BJ (cell line): ENCODE data around the gene MOK. TPM values are rescaled to one million over a fixed set of nuclear protein-coding genes. Genes with fewer than 3 reads are reported as not detected.

Source experiments
- CTCF ChIA-PET: fragments of 350-600 bp; formaldehyde crosslinking; extraction: SDS; loops from one replicate; lab custom pipeline; 2021; ENCODE audit warnings: antibody characterized with exemption, inconsistent platforms; lab: Yijun Ruan, JAX
- POLR2A ChIA-PET: fragments of 300-600 bp; sonication (Branson Sonifier 250); formaldehyde crosslinking; extraction: SDS; loops from one replicate; lab custom pipeline; 2021; ENCODE audit warnings: antibody characterized with exemption; lab: Charles Lee
- DNase-seq: peaks from one replicate; pipeline ENCODE4 v3.0.0-alpha.2; 2011; ENCODE audit warnings: low read depth
- H3K27me3 ChIP-seq: 2 replicates; pipeline ENCODE4 v1.6.0; 2011; ENCODE audit warnings: low read length; ENCODE audit not compliant: control insufficient read depth, insufficient read depth
- H3K36me3 ChIP-seq: 2 replicates; pipeline ENCODE4 v1.5.1; 2011; ENCODE audit warnings: low read length; ENCODE audit not compliant: control insufficient read depth, insufficient read depth
- H3K4me3 ChIP-seq: 2 replicates; pipeline ENCODE4 v1.5.1; 2011; ENCODE audit warnings: low read depth, mild to moderate bottlenecking, control low read depth, low read length
- CTCF ChIP-seq: IDR thresholded peaks from 2 replicates; pipeline ENCODE4 v1.5.1; 2011; ENCODE audit warnings: low read depth, mild to moderate bottlenecking, control low read depth, inconsistent platforms, low read length, moderate library complexity; ENCODE audit not compliant: insufficient read depth
- polyA plus RNA-seq: library from polyadenylated mRNA; depleted of rRNA; stranded (reverse); fragments of >200 nt; gene quantifications from 2 replicates; pipeline ENCODE4 v1.2.3, GENCODE V29; 2011

The MOK gene
- polyA plus RNA-seq, 1 experiment, result 26.0 TPM

GRCh38 chr14:102220031-102220430 is 84.9 kb downstream of the MOK start:
- POLR2A ChIA-PET, result no interaction called here
- TF ChIP-seq CTCF, result no peak
- CTCF ChIA-PET, result no interaction called here
- H3K36me3 ChIP-seq, result peaks cover 9% of the 10 kb centered on the region
- no peak for DNase-seq
- H3K27me3 ChIP-seq, result no peaks in the 10 kb centered on the region
- no peak overlapping the region for H3K4me3 ChIP-seq

GRCh38 chr14:102219316-102219715 is 85.6 kb downstream of the MOK start:
- no peak for TF ChIP-seq CTCF
- POLR2A ChIA-PET, result no interaction called here
- H3K36me3 ChIP-seq, result peaks cover 9% of the 10 kb centered on the region
- CTCF ChIA-PET, result no interaction called here
- no peaks in the 10 kb centered on the region for H3K27me3 ChIP-seq
- no peak for DNase-seq
- H3K4me3 ChIP-seq, result no peak overlapping the region

- Histone ChIP-seq H3K36me3 (peaks cover 8% of the 10 kb centered on the region), H3K27me3 (no peaks in the 10 kb centered on the region), H3K4me3 (no peak overlapping the region)
- no peak for DNase-seq
- TF ChIP-seq CTCF, result no peak
- CTCF ChIA-PET, result no interaction called here
- POLR2A ChIA-PET, result no interaction called here
These were observed 86.3 kb downstream of the MOK start for GRCh38 chr14:102218688-102219087.

GRCh38 chr14:102217987-102218421 is 87.0 kb downstream of the MOK start:
- CTCF ChIA-PET, result interaction anchor here (0.7 kb wide), 1 partner anchor 122 kb away, joined by 4 read pairs; no protein-coding TSS in a partner anchor
- Histone ChIP-seq H3K36me3 (peaks cover 8% of the 10 kb centered on the region), H3K4me3 (no peak overlapping the region), H3K27me3 (no peaks in the 10 kb centered on the region)
- POLR2A ChIA-PET, result no interaction called here
- DNase-seq, result no peak
- TF ChIP-seq CTCF, result no peak

- Histone ChIP-seq H3K36me3 (peaks cover 5% of the 10 kb centered on the region), H3K4me3 (no peak overlapping the region), H3K27me3 (no peaks in the 10 kb centered on the region)
- DNase-seq, result no peak
- ChIA-PET CTCF (interaction anchor here (0.7 to 1.4 kb wide), 2 partner anchors 20 to 122 kb away, joined by 3 to 4 read pairs; no protein-coding TSS in a partner anchor), POLR2A (no interaction called here)
- no peak for TF ChIP-seq CTCF
These were observed 87.6 kb downstream of the MOK start for GRCh38 chr14:102217399-102217798.
